RWPE1 (cell line): ENCODE measurements around the gene NXN.
"Not testable (repeated sequence)": the region's sequence is repeated elsewhere in the genome, so short reads cannot be mapped to it uniquely, and the experiment has no call there.

Source experiments
- CTCF ChIA-PET: fragments of 350-600 bp; sonication (Branson Sonifier 250); formaldehyde crosslinking; extraction: SDS; loops from one replicate; lab custom pipeline; 2021; lab: Yijun Ruan, JAX
- POLR2A ChIA-PET: fragments of 400-600 bp; formaldehyde crosslinking; extraction: SDS; loops from one replicate; lab custom pipeline; 2020; ENCODE audit warnings: antibody characterized with exemption; ENCODE audit not compliant: low non-redundant PET; lab: Yijun Ruan, JAX
- DNase-seq: peaks from one replicate; pipeline ENCODE4 v3.0.0; 2012; ENCODE audit warnings: low spot score
- H3K27ac ChIP-seq: fragments of 450-650 bp; 2 replicates; pipeline ENCODE4 v1.5.1; 2017
- TF ChIP-seq, protein P1 (sequence below): fragments of 450-650 bp; conservative IDR thresholded peaks from 2 replicates; pipeline ENCODE4 v1.5.1; 2017; ENCODE audit warnings: low read depth, mild to moderate bottlenecking

The NXN gene

DNA sequence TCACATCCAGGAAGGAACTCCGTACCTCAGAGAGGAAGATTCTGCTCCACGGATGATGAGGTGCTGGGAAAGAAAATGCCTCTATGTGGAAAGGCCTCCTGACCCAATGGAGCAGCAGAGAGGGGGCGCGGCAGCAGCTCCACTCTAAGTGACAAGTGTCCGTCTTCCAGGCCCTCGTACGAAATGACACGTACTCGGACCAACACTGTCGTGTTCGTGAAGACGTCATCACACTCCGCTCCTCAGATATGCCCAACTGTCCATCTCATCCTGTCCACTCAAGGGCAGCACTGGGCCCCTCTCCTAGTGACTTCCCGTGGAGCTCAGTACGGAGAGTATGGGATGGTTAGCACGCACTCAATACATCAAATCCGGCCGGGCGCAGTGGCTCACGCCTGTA is 165.2 kb downstream of the NXN start:
- H3K27ac ChIP-seq, result peak overlapping the region; percentile 70
- TF ChIP-seq, protein P1, sequence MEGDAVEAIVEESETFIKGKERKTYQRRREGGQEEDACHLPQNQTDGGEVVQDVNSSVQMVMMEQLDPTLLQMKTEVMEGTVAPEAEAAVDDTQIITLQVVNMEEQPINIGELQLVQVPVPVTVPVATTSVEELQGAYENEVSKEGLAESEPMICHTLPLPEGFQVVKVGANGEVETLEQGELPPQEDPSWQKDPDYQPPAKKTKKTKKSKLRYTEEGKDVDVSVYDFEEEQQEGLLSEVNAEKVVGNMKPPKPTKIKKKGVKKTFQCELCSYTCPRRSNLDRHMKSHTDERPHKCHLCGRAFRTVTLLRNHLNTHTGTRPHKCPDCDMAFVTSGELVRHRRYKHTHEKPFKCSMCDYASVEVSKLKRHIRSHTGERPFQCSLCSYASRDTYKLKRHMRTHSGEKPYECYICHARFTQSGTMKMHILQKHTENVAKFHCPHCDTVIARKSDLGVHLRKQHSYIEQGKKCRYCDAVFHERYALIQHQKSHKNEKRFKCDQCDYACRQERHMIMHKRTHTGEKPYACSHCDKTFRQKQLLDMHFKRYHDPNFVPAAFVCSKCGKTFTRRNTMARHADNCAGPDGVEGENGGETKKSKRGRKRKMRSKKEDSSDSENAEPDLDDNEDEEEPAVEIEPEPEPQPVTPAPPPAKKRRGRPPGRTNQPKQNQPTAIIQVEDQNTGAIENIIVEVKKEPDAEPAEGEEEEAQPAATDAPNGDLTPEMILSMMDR, result no peak
- CTCF ChIA-PET, result no interaction called here
- POLR2A ChIA-PET, result no interaction called here
- no peak for DNase-seq

- ChIA-PET CTCF (no interaction called here), POLR2A (no interaction called here)
- TF ChIP-seq, protein P1, result no peak
- DNase-seq, result no peak
- peak overlapping the region; percentile 70 for H3K27ac ChIP-seq
Measured at GRCh38 chr17:812638-813204, 166.9 kb downstream of the NXN start.

- no peak for DNase-seq
- TF ChIP-seq, protein P1, result no peak
- H3K27ac ChIP-seq, result peak overlapping the region; percentile 22; the same call in 1 of the 2 replicates
- CTCF ChIA-PET, result no interaction called here
- POLR2A ChIA-PET, result no interaction called here
Measured at GRCh38 chr17:811051-811784, 168.4 kb downstream of the NXN start.

- peak overlapping the region; percentile 16; the same call in 1 of the 2 replicates for H3K27ac ChIP-seq
- CTCF ChIA-PET, result no interaction called here
- no peak for DNase-seq
- TF ChIP-seq, protein P1, result no peak
- POLR2A ChIA-PET, result no interaction called here
Measured at GRCh38 chr17:807523-808294, 171.9 kb downstream of the NXN start.

DNA sequence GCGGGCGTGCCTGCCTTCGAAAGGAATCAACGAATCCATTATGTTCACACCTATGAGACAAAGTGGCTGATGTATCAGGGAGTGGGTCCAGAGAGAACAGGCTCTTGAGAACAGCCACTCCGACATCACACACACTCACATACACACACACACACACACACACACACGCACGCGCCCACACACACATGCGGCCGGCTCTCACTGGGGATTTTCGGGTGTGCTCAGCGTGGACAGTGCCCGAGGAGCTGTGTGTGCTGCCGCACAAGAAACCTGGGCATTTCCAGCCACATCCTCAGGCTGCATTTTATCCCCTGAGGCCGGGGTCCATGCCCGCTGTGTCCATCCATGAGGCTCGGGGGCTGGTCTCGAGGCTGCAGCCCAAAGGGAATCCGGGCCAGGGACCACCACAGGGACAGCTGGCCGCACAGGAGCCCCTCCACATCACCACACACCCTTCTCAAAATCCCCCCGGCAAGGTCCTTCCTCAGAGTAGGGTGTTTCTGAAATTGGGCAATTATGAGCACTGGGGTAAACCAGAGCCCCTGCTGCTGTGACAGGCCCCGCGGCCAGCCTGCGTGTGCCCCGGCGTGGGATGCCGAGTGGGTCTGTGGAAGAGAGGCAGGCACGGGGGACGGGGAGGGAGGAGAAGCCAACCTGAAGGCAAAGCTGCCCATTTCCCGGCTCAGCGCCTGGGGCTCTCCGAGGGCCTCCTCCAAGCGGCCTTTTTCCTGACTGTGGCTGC is 172.6 kb downstream of the NXN start:
- no peak for DNase-seq
- TF ChIP-seq, protein P1, result no peak
- ChIA-PET CTCF (no interaction called here), POLR2A (no interaction called here)
- H3K27ac ChIP-seq, result peak overlapping the region; percentile 16; the same call in 1 of the 2 replicates

GRCh38 chr17:806346-806745 is 173.2 kb downstream of the NXN start:
- no peak for DNase-seq
- TF ChIP-seq, protein P1, result no peak
- POLR2A ChIA-PET, result no interaction called here
- H3K27ac ChIP-seq, result peak overlapping the region; percentile 16; the same call in 1 of the 2 replicates
- CTCF ChIA-PET, result no interaction called here

DNA sequence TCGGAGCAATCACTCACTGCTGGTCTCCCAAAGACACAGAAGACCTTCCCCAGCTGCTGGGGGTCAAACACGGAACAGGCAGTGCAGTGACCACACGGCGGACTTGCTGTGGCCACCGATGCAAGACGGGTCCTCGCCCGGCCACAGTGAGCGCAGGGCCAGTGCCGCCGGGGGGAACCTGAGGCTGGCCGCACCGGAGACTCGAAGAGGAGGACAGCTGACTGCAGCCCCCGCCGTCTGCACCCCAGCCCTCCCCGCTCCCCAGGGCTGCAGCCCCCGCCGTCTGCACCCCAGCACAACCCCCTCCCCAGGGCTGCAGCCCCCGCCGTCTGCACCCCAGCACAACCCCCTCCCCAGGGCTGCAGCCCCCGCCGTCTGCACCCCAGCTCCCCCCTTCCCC is 173.7 kb downstream of the NXN start:
- H3K27ac ChIP-seq, POLR2A ChIA-PET, DNase-seq, CTCF ChIA-PET: not testable (repeated sequence)
